GM20000 (cell line): ENCODE data around the gene CBX7.

Experiments
- DNase-seq: peaks from one replicate; pipeline ENCODE4 v3.0.0; 2012; ENCODE audit warnings: low spot score
- TF ChIP-seq, protein P1 (sequence below): IDR thresholded peaks from 2 replicates; pipeline ENCODE4 v1.5.1; 2012; ENCODE audit warnings: mild to moderate bottlenecking, control low read depth; ENCODE audit errors: extremely low read depth, missing control alignments

Gene CBX7

DNA sequence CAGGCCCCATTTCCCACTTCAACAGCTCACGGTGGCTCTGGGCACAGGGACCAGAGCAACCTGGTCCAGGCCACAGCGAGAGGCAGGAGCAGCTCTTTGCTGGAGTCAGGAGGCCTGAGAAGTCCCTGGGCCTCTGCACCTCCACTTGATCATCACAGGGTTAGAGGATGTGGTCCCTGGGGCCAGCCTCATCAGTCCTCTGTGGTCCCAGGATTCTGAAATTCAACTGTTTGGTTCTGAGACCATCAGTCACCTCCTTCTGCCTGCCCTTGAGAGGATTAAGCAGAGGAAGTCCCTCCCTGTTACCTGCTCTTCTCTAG lies 24.9 kb upstream of the CBX7 start:
- TF ChIP-seq, protein P1, sequence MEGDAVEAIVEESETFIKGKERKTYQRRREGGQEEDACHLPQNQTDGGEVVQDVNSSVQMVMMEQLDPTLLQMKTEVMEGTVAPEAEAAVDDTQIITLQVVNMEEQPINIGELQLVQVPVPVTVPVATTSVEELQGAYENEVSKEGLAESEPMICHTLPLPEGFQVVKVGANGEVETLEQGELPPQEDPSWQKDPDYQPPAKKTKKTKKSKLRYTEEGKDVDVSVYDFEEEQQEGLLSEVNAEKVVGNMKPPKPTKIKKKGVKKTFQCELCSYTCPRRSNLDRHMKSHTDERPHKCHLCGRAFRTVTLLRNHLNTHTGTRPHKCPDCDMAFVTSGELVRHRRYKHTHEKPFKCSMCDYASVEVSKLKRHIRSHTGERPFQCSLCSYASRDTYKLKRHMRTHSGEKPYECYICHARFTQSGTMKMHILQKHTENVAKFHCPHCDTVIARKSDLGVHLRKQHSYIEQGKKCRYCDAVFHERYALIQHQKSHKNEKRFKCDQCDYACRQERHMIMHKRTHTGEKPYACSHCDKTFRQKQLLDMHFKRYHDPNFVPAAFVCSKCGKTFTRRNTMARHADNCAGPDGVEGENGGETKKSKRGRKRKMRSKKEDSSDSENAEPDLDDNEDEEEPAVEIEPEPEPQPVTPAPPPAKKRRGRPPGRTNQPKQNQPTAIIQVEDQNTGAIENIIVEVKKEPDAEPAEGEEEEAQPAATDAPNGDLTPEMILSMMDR = no peak
- no peak for DNase-seq

DNA sequence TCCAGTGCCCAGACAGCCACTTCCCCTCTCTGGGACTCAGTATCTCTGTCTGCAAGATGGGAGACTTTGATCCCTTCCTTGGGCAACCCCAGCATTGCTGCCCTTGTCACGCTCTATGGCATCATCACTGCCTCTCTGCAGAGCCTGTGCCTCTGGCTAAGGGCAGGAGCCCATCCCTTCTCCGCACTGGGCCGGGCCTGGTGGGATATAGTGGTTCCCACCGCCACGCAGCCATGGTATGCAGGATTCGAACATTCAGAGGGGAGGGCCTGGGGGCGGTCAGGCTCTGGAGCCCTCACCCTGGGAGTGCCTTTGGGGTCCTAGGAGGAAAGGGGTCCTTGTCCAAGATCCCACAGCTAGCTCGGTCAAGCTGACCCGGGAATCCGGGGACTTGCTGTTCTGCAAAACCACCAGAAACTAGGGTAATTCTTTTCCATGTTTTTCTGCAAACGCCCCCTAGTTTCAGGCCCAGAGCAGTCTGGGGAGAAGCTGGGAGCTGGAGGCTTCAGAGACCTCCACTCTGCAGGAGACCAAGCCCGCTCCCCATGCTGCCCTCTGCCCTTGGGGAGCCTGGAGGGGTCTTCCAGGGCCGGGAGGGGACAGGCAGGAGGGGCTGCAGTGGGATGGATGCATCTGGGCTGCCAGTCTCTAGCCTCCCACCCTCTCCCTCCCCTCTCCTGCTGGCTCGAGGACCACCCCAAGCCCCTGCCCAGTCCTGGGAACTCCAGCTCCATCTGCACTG lies 24.4 kb upstream of the CBX7 start:
- TF ChIP-seq, protein P1 = no peak
- no peak for DNase-seq

DNA sequence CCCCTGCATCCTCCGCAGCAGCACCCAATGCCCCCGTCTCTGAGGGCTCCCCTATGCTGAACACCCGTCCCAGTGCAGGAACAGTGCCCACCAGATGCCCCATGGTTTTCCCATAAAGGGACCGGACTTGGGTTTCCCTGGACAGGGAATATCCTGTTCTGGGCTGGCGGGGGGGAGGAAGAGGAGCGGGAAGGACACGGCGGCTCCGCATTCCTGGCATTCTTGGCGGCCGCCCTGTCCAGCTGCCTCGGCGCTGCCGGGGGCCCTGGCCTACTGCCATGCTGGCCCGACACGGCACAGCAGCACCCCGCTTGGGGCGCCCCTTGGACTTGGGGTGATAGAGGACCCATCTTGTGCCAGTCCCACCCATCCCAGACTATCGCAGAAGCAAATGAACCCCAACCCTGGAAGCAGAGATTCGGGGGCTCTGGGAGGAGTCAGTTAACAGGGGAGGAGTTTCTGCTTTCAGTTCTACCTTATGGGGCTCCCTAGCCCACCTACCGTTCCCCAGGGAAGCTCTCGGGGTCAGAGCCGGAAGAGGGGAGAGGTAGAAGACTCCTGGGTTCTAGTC lies 23.7 kb upstream of the CBX7 start:
- TF ChIP-seq, protein P1 = no peak
- DNase-seq = no peak

DNA sequence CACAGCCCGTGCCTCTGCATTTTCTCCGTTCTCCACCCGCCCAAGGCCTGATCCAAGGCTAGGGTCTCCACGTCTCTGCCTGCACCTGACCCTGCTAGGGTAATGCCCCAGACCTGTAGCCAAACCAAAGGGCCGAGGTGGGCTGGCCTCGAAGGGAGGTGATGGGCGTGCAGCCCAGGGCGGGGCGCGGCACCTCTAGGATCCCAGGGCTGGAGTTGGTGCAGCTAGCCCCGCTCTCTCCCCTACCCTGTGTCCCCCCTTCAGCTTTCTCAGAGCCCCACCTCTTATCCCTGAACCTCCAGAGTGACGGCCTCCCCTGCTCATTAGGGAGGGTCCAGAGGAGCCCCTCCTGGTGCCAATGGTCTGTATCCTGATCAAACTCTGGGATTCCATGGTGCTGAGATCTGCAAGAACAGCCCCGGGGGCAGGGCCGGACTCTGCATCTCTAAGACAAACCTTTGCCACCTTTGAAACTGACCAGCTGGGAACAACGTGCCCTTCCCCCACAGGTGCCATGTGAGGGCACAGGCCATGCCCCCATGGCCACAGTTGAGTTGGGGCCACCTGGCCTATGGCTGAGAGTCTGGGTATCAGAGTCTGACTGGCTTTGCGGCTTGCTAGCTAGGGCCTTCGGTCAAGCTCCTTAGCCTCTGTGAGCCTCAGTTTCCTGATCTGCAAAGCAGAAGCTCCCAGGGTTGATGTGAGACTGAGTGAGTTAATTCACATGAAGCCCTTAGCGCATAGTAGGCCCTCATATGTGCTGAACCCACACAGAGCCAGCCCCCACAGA lies 23.1 kb upstream of the CBX7 start:
- DNase-seq = peak; percentile 10

DNA sequence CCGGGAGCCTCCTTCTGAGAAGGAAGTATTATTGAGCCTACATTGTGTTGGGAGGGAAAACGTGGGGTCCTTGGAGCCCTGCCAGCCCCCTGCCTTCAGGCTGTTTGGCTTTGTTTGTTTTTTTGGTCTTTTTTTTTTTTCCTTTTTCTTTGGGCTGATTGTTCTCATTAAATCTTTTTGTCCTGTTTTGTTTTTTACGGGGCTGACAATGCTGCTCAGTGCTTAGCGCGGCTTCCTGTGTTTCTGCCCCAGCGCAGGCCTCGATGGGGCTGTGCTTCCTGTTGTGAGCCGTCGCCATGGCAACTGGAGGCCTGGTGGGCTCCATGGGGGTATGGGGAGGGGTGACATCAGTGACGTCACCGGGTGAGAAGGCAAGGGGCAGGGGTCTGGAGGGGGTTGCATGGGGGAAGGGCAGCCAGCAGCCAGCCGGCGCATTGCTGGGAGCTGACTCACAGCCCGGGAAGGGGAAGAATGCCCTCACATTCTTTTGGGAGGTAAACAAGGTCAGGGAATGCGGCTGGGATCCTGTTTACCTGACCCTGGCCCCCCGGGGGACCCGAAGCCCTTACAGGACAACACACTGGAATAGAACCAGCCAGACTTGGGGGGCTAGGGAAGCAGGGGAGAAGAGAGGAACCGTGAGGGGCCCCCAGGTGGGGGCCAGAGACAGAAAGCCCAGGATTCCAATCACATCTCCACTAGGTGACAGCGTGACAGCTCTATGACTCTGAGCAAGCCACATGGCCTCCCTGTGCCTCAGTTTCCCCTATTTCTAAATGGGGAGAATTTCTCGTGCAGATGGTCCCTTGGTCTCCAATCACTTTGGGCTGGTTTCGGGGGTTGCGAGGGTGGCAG lies 22.2 kb upstream of the CBX7 start:
- TF ChIP-seq, protein P1 = no peak
- peak; percentile 42 for DNase-seq

More for the DNA sequence above, 23.1 kb upstream of the CBX7 start:
- TF ChIP-seq, protein P1 = no peak

DNA sequence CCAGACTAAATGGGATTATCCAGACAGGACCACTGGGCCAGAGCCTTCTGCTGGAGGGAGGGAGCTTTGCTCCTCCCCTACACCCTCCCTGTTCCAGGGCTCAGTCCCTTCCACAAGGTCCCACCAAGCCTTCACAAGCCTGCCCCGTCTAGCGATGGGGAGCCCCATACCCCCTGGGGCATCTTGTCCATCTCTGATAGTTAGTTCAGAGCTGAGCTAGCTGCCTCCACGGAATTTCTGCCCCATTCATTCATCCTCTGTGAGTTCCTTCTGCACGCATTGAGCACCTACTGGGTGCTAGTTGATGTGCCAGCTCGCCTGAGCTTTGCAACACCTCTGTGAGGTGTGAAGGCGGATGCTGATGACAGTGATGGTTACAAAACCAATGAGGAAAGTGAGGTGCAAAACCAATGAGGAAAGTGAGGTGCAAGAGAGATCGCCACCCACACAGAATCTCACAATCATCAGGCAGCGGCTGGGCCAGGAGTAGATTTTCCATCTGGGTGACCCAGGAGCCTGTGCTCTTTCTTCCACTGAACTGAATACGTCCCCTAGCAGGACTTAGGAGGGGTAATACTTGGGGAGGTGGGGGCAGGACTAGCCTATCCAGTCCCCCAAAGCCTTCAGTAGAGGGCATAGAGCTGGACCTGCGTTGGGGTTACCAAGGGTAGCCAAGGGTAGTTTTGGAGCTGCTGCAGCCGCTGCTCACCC lies 21.5 kb upstream of the CBX7 start:
- DNase-seq = peak; percentile 19
- TF ChIP-seq, protein P1 = no peak
